CD4-positive, alpha-beta T cell treated with Interleukin-15 for 4 hours (primary cell): ENCODE measurements around the gene CBFA2T2.
A peak's percentile ranks its signal among the peaks of the same experiment; 100 is the strongest.
"Not testable (repeated sequence)": the region's sequence is repeated elsewhere in the genome, so short reads cannot be mapped to it uniquely, and the experiment has no call there.

ENCODE experiments used
- DNase-seq: peaks from one replicate; pipeline ENCODE4 v3.0.0-alpha.2; 2020; ENCODE audit warnings: low spot score

The CBFA2T2 gene

DNA sequence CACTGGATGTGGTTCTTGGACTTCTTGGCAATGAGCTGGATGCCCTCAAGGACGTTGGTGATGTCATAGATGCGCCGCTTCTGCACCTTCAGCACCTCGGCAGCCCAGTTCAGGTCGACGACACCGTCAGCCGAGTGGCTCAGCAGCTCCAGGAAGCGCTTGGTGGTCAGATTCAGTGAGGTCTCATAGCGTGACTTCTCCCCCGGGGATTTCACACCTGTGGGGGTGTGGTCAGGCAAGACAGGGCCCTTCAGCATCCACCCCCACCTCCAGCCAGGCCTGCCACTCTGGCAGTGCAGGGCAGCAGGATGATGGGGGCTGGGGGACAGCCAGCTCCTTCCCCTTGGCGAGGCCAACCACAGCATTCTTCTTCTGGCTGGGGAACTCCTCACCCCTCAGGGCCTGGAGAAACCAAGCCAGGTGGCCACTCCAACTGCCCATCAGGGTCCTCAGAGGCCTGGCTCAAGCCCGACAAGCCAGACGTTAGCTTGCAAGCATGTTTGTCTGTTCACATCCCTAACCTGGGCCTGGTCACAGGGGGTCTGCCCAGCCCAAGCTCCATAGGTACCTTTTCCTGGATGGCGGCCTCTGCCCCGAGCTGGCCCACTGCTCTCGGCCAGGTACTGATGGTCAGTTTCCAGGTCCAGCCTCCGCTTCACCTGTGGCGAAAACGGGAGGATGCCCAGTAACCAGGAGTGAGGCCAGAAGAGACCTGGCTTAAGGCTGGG is 190.0 kb downstream of the CBFA2T2 start:
- peak; percentile 46 for DNase-seq

DNA sequence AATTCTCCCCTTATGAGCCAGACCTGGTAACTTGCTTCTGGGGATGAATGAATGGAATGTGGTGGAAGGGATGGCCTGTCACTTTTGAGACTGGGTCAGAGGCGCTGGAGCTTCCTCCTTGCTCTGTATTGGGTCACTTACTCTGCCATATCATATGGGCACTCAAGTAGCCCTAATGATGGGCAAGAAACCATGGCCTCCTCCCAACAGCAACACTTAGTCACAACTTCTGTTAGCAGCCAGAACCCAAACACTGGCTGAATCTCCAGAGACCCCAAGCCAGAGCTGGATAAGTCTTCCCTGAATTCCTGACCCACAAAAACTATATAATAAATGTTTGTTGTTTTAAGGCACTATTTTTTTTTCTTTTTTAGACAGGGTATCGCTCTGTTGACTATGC is 190.8 kb downstream of the CBFA2T2 start:
- no peak for DNase-seq

DNA sequence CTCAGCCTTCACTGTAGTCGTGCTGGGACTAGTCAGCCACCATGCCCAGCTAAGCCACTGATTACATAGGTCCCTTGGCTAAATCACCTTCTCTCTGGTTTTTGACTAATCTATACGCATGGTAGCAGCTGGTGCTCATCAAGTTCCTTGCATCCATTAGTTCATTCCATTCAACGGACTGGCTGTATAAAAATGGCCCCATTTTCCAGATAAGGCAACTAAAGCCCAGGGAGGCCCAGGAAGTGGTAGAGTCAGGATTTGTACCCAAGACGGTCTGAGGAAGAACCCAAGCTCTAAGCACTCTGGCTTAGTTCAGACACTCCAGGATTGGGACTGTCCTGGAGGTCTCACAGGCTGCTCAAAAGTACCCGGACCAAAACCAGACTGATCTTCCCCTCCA is 191.4 kb downstream of the CBFA2T2 start:
- no peak for DNase-seq

DNA sequence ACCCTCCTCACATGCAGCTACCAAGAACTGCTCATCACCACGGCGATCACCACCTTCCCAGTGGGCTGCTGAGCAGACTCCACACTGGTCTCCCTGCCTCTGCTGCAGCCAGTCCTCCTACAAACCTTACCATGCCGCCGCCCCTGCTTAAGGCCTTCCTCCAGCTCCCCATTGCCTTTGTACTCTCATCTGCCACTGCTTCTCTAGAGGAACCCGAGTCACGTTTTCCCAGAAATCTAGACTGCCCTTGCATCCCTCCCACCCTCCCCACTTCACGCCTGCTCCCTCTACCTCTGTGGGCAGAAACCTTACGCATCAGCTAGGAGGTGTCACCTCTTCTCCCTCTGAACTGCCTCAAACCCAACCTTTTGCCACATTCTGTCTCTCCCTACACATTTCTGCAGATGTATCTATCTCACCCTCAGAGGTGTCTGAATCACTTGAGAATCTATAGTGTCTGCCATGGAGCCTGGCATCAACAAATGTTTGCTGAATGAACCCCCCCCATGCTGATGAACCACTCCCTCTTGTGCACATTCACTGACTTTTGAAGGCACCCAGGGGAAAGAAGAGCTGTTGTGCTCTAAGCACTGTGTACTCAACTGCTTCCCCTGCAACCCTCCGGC is 191.9 kb downstream of the CBFA2T2 start:
- DNase-seq = no peak

DNA sequence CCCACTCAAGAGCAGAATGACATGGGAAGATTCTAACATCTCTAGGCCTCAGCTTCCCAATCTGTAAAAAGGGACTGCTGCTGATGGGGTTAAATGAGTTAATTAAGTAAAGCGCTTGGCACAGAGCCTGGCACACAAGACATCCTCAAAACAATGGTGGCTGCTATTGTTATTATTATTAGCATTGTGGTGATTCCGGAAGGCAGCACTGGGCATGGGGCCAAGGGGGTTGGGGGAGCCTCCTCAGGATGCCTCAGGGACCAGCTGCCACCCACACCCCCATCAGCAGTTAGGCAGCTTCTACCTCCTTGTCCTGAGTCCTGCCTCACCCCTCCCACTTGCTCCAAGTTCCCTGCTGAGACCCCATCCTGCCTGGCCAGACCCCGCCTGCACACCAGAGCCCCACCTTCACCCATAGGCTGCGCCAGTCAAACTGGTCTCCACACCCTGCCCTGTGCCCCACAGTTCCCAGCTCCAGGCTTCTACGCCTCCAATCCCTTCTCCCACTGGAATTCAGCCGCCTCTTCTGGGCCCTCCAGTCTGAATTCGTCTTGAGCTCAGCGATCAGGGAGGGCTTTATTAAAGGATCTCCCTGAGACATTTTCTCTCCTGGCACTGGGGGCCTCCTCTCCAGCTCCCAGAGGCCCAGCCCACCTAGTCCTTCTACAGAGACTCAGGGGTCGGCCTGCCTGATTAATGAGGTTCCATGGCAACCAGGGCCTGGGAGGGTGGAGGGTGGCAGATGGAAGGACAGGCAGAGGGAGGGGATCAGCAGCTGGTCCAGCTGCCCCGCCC is 194.8 kb downstream of the CBFA2T2 start:
- DNase-seq = no peak

DNA sequence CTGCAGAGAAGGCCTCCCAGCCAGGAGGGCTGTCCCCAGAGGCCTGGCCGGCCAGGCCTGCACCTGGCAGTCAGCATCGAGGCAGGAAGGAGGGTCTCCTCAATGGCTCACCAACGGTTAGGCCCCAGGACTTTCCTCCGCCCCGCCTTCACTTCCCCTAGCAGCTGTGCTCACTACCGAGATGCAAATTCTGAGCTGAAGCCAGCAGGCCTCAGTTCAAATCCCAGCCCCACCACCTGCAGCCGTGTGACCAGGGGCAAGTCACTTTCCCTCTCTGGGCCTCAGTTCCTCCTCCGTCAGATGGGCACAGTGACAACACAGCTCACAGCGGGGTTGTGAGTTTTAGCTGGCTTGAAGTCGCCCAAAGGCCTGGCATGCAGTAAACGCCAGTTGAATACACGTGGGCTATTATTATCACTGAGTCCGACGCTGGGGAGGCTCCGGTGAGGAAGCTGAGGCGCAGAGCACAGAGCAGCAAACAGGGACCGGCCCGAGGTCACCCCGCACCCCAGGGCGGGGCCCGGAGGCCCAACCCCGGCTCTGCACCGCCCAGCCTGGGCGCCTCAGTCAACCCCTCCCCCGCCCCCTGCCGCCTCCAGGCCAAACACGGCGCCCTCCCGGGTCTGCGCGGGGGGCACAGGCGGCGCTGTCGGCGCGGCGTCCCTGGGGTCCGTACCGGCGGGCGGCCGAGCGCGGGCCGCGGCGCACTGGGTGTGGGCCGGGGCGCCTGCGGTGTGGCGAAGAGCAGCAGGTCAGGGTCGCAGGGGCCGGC is 195.6 kb downstream of the CBFA2T2 start:
- DNase-seq = no peak

DNA sequence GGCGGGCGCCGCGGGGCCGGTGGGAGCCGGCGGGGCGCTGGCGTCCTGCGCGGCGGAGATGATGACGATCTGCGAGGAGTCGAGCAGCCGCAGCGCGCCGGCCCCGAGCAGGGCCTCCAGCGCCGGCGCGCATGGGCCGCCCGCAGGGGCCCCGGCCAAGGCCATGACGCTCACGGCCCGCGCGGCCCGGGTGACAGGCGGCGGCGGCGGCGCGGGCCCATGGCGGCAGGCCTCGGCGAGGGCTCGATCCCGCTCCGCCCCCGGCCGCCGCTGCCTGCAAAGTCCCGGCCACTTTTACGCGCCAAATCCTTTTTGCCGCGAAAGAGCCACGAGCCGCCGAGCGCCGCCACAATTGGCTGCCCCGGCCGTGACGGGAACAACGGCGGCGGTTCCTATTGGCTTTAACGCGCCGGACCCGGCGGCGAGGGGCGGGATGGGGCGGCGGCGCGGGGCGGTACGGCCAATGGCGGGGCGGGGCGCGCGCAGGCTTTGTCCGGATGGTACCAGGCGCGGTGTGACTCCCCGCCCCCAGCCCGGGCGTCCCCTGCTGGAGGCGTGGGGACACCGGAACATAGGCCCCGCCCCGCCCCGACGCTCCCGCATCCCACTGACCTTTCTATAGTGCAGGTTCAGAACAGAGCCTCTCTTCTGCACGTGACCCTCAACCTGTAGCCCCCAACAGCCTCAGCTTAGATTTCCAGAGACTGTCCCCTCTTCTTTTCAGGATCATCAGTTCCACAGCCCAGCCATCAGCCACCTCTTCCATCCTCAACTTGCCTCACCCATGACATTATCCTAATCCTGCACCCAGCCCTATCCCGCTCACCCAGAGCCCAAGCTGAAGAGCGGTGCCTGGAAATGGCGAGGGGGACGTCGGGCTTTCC is 196.4 kb downstream of the CBFA2T2 start, which contains the start of gene E2F1:
Gene E2F1 (minus strand): TSS at position 286 of the 884 bp plus-strand sequence. CDS start 121 bp downstream, at position 165.
- DNase-seq = peak; percentile 93

DNA sequence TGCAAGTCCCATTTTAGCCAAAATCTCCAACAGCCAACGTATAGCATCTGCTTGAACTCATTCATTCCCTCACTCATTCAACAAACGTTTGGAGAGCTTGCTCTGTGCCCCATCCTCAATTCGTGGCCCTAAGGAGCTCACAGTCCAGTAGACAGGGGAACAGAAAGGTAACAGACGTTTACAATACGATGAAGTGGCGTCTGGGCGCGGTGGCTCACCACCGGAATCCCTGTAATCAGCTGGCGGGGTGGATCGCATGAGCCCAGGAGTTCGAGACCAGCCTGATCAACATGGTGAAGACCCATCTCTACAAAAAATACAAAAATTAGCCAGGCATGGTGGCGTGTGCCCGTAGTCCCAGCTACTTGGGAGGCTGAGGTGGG is 197.1 kb downstream of the CBFA2T2 start:
- DNase-seq = no peak

DNA sequence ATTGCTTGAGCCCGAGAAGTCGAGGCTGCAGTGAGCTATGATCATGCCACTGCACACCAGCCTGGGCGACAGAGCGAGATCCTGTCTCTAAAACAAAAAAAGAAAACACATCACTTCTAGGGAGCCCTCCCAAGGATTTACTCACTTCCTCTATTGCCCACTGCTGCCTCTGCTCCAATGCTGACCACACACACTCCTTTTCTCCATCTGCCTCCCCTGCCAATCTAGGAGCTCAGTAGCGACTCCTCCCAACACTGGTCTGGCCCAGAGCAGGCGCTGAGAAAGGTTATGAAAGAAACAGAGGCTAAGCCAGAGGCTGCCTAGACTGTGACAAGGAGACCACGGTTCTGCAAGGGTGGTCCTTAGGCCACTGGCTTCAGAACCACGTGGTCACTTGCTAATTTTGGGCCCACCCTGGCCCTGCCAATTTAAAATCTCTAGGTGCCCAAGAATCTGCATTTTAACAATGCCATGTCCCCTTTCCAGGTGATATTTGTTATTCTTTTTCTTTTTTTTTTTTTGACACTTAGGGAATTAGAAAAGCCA is 197.5 kb downstream of the CBFA2T2 start:
- DNase-seq = no peak

DNA sequence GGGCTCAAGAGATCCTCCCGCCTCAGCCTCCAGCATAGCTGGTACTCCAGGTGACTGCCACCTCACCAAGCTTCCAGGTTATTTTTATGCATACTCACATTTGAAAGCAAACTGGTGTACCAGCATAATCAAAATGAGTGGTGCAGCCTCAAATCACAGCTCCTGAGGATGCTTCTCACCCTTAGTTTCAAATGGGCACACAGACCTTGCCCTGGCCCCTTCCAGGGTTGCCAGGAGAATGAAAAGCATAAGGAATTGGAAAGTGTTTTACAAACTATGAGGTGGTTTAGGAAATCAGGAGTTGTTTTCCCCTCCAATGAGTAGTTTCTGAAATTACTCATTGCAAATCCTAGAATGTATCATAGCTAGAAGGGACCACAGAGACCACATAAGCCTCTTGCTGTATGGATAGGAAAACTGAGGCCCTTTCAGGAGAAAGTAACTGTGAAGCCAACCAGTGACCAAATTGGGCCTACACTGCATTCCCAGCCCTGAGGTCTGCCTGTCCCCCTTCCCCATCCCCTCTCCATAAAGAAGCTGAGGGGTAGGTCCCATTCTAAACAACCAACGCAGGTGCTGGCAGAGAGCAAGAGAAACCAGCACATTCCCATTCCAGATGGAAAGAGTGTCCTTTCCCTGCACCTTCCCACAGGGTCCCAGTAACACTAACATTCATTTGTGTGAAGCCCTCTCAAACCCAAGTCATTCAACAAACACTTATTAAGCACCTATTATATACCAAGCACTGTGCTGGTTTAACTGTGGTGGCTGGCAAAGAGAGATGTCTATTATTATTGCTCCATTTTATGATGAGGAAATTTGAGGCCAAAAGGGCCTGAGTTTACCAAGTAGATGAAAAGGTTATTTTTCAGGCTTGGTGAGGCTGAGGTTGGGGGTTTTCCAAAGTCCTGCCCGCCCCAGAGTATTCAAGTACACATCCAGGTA is 198.4 kb downstream of the CBFA2T2 start:
- DNase-seq = no peak

DNA sequence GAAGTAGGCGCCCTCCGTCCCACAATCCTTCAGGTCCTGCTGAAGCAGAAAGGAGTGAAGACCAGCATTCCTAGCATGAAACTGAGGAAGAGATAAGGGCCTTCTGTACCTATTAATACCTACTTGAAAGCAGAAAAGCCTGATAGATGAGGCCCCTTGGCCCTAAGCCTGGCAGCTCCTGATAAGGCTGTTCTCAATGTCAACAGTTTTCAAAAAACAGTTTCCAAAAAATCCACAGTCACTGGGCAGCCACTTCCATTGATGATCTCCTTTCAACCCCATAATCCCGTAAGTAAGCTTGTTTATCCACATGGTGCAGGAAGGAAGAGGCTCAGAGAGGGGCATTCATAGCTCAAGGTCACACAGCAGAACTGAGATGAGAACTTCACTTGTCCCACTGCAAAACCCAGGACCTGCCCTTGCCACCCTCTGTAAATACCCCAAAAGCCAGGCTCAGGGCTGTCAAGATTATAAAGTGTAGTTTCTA is 199.1 kb downstream of the CBFA2T2 start:
- DNase-seq = no peak

DNA sequence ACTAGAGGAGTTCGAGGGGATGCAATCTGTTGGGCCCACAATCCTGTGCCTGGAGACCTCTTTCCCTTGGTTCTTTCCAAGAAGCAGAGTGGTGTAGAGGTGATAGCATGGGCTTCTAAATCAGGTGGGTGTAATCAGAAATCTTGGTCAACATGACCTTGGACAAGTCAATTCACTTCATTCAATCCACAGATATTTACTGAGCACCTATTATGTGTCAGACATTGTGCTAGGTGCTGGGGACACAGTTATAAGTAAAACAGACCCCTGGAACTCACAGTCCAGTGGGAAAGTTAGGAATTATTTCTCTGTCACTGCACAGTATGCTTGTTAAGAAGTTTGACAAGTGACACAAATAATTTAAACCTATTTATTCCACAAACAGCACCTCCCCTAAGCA is 199.6 kb downstream of the CBFA2T2 start:
- no peak for DNase-seq

DNA sequence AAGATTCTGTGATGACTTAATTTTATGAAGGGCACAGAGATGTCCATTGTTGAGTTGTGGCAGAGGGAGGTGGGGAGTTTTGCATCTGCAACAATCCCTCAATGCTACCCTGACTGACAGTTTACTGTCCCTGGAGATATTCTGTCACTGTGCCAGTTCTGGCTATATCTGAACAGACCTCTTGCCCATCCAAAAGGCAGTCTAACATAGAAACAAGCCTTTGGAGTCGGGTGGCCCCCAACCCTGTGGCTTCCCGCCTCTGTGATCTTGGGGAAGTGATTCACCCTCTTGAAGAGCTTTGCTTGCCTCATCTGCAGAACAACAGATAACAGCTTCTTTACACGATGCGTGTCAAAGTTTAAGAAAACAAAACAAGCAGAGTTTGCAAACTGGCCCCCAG is 200.1 kb downstream of the CBFA2T2 start:
- peak; percentile 63 for DNase-seq

DNA sequence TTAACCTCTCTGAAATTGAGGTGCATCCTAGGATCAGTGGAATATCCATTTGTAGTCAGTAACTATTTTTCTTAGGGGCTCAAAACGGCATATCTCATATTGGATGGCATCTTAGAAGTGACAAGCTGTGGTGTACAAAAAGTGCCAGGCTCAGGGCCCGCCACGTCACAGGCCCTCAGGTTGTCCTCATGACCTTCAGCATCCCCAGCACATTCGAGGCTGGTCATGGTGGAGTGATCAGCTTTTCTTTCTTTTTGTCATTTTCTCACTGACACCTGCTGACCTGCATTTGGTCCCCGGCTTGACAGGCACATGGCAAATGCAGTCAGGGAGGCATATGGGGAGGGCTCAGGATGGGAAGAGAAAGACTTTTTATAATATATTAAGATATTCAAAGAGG is 203.4 kb downstream of the CBFA2T2 start:
- no peak for DNase-seq

DNA sequence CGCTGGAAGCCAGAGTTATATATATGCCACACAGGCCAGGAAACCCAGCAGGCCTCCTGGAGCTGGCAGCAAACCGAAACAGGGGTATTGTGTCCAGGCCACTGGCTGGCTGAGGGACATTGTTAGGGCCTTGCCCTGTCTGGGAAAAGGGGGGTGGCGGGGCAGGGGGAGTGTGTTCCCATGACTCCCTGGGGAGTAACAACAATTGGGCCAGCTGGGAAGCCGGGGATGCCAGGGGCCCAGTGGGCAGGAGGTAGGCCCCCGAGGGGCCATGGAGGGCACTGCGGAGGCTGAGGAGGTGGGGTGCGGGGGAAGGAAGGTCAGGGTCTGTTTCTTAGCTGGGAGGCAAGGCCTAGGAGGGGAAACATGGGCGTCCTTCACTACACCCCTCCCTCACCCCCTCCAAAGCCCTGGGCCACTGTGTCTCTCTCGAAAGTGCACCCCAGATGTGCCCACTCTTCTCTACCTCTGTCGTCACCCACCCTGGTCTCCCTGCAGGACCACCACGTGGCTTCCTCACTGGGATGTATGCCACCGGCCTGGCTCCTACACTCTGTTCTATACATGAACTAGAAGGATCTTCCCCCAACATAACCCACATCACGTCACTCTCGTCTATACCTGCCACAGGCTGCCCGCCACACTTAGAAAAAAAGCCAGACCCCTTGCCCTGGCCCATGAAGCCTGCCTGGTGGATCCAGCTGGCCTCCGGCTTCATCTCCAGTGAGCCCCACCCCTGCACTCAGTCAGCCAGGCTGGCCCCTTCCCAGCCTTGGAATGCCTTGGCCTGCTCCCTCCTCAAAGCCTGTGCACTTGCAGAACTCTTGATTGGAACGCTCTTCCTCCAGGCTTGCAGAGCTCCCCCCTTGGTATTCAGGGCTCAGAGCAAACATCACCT is 204.1 kb downstream of the CBFA2T2 start:
- DNase-seq = no peak

DNA sequence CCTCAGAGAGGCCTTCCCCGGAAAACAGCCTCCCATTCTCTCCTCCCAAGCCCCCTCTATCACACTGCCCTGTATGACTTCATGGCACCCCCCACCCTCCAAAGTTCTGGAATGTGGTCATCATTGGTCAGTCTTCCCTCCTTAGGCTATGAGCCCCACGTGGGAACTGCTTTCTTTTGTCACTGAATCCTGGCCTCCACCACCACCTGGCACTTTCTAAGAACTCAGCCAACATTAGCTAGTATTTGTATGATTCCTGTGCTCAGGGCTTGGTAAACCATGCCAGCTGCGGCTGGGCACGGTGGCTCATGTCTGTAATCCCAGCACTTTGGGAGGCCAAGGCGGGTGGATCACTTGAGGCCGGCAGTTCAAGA is 204.7 kb downstream of the CBFA2T2 start:
- no peak for DNase-seq

DNA sequence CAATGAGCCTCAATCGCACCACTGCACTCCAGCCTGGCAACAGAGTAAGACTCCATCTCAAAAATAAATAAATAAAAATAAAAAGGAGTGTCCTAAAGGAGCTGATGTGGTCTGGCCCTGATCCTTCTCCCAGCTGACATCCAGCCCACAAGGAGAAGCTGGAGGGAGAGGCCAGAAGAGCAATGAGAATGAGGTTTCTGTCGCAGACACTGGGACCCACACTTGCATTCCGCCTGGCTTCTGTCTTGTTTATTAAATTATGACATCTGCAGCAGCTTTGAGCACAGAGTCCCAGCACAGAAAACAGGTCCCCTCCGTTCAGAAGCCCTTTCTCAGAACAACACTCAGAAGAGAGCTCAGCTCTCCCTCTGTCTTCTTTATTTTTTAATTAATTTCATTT is 206.6 kb downstream of the CBFA2T2 start:
- no peak for DNase-seq

DNA sequence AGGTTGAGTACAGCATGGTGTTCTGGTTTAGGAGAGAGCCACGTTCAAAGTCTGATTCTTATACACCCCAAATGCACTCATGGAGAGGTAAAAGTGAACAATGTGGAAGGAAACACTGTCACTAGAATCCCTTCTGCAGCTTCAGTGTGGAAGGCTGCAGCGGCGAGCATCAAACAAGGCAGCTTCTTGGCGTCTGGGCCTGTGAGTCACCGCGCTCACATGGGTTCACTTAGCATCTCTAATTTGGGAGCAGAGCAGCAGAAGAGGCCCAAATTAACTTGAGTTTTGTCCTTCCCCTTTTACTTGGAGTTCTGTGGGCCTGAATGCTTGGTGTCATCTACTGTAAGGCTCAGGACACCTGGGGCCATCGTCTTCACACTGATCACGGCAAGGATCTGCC is 207.2 kb downstream of the CBFA2T2 start:
- no peak for DNase-seq

DNA sequence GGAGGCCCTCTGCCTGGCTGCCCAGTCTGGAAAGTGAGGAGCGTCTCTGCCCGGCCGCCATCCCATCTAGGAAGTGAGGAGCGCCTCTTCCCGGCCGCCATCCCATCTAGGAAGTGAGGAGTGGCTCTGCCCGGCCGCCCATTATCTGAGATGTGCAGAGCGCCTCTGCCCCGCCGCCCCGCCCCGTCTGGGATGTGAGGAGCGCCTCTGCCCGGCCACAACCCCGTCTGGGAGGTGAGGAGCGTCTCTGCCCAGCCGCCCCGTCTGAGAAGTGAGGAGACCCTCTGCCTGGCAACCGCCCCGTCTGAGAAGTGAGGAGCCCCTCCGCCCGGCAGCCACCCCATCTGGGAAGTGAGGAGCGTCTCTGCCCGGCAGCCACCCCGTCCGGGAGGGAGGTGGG is 209.1 kb downstream of the CBFA2T2 start:
- not testable (repeated sequence) for DNase-seq
